ENCODE results near the gene STK17B. TPM values are rescaled to one million over a fixed set of nuclear protein-coding genes. Genes with fewer than 3 reads are reported as not detected.

The STK17B gene
- total RNA-seq, 2 donors from 2014 or later = 11.2 to 11.5 TPM

DNA sequence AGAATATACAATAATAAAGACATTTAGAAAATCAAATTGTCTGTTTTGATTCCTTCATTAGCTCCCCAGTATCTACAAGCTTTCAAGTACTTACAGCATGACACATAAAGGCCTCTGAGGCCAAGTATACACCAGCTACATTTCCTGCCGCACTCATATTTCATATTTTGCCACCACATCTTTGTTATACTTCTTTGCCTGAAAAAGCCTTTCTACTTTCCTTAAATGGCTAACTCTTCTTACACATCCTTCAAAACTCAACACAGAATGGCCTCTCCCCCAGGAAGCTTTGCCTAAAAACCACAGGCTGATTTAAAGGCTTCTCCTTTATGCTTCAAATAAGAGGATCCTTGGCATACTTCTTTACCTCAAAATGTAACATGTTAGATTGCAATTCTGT lies 4.5 kb downstream of the STK17B start:
- DNase-seq (no peak), ATAC-seq (no peak)
- intact Hi-C loops (cut with DNase I) = loop anchor here in 1 of 2 donors (10.0 kb wide), 1 partner anchor 92 kb away; no protein-coding TSS in a partner anchor

DNA sequence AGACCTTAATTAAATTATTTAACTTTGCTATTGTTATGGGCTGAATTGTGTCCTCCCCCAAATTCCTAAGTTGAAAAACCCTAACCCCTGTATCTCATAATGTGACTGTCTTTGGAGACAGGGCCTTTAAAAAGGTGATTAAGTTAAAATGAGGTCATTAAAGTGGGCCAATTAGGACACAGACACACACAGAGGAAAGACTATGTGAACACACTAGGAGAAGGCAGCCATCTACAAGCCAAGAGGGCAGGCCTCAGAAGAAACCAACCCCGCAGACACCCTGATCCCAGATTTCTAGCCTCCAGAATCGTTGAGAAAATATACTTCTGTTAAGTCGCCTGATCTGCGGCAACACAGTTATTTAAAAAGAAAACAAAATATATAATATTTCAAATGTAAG lies 6.4 kb downstream of the STK17B start:
- DNase-seq = no peak
- ATAC-seq = no peak
- intact Hi-C loops (cut with DNase I) = loop anchor here in 1 of 2 donors (10.0 kb wide), 1 partner anchor 90 kb away; no protein-coding TSS in a partner anchor

DNA sequence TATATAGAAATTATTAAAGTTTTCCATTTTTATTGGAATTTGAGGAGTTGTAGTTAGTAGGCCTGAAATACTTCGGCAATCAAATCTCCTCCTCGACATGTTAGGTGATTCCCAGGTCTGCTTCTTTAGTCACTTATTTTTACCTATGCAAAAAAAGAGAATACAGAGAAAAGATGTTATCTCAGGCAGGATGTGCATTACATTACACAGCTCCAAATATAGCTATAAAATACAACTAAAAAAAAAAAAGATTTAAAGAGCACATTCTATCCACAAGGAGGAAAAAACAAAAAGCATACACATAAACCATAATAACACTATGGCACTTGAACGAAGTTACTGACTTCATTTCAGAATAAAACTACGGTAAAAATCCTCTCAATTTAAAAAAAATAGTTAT lies 8.1 kb downstream of the STK17B start:
- intact Hi-C loops (cut with DNase I) = loop anchor here in 1 of 2 donors (10.0 kb wide), 1 partner anchor 88 kb away; no protein-coding TSS in a partner anchor

DNA sequence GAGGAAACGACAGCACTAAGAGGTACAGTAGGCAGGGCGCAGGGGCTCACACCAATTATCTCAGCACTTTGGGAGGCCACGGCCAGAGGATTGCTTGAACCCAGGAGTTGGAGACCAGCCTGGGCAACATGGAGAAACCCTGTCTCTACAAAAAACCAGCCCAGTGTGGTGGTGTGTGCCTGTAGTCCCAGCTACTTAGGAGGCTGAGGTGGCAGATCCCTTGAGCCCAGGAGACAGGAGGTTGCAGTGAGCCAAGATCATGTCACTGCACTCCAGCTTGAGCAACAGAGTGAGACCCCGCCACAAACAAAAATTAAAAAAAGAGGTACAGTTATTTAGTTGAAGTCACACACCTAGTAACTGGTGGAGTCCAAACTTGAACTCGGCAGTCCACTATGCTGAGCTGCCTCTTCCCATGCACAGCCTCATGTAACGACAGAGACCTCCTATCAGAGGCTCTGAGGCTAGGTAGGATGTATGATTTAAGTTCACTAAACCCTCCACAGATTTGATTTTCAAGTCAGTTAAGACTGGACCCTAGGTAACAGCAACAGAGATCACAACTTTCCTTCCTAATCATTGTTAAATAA lies 8.7 kb downstream of the STK17B start:
- DNase-seq (no peak), ATAC-seq (no peak)
- intact Hi-C loops (cut with DNase I) = loop anchor here in 1 of 2 donors (10.0 kb wide), 1 partner anchor 88 kb away; no protein-coding TSS in a partner anchor

More for the DNA sequence above, 8.1 kb downstream of the STK17B start:
- no peak for ATAC-seq
- no peak for DNase-seq

DNA sequence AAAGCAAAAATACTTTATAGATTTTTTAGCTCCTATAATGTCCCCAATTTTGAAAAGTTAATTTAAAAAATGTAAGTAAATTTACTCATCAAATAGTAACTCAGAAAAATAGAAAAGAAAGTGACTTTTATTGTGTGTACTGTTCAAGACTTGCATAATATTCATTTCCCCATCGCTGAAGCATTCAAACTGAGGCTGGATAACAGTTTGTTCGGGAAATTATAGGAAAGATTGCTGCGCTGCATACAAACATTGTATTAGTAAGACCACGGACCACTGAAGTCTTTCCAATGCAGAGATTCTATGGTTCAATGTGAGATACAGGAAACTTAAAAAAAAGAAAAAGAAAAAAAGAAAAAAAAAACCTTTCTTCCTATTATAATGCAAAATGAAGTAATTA lies 10.4 kb downstream of the STK17B start:
- DNase-seq = no peak
- no peak for ATAC-seq
- intact Hi-C loops (cut with DNase I) = loop anchor here in 1 of 2 donors (10.0 kb wide), 1 partner anchor 86 kb away; no protein-coding TSS in a partner anchor

DNA sequence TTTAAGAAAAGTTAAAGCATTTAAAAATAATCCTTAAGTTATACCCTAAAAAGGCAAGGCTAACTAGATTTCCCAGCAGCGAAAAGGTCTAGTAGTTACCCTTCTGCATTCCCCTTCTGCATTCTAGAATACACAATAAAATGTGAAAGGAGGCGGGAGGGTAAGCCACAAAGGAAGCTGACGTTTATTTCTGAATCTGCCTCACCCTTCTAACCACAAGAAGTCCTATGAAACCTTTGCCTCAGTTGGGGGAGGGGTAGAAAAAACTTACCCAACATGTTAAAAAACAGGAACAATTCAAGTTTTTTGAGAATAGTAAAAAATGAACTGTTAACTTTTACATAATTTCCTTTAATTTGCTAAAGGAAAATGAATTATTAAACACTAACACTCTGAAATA lies 11.3 kb downstream of the STK17B start:
- intact Hi-C loops (cut with DNase I) = loop anchor here in 1 of 2 donors (10.0 kb wide), 1 partner anchor 85 kb away; no protein-coding TSS in a partner anchor
- ATAC-seq (peak; percentile 81 to 83), DNase-seq (no peak)

DNA sequence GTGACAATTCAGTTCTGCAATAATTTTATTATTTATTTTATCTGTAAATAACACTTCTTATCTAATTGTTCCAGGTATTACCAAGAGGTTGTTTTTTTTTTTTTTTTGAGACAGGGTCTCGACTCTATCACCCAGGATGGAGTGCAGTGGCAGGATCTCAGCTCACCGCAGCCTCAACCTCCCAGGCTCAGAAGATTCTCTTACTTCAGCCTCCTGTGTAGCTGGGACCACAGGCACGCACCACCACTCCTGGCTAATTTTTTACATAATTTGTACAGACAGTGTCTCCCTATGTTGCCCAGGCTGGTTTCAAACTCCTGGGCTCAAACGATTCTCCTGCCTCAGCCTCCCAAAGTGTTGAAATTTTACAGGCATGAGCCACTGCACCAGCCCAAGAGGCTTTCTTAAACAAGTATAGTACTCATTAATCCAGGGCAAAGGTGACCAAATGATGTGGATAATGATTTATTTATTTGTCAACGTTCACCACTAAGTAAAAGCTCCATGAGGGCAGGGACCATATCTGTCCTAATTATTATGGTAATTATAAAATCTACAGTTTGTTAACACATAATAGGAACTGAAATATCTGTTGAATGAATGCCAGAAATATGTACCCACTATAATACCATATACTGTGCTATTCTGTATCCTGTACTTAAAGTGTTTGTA lies 12.0 kb downstream of the STK17B start:
- intact Hi-C loops (cut with DNase I) = no loop called here
- ATAC-seq (peak in 1 of 2 donors; percentile 23), DNase-seq (no peak)

DNA sequence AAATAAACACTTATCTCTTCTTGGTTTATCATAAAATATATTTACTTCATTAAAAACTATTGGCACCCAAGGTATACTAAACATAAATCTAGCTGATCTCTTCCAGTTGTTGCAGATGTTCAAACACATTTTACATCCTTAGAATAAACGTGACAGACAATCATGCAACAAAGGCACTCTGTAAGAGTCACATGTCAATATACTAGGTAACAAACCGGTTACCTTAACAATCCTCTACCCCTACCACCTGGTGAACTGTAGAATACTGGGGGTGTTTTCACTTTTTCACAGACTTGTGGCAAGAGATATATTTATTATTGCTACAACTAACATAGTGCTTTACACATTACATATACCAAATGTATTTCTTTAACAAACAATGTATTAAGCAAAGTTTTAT lies 15.8 kb downstream of the STK17B start:
- intact Hi-C loops (cut with DNase I) = no loop called here
- ATAC-seq = no peak
- DNase-seq = no peak

DNA sequence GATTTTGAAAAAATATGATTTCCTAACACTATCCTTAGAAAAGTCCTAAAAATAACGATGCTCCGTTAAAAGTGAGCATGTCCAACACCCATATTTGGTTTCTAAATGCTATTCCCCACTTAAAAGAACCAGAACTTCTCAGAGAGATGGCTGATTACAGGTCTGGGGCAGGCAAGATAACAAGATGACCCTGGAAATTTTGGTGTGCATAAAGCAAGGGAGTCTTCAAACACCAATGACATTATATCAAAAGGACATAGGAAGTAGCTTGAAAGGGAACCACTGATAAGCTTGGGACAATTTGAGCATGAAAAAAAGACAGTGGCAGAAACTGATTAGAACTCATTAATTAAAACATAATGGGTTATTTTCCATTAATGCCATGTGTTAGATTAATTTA lies 17.9 kb downstream of the STK17B start:
- DNase-seq (no peak), ATAC-seq (no peak)
- intact Hi-C loops (cut with DNase I) = no loop called here

DNA sequence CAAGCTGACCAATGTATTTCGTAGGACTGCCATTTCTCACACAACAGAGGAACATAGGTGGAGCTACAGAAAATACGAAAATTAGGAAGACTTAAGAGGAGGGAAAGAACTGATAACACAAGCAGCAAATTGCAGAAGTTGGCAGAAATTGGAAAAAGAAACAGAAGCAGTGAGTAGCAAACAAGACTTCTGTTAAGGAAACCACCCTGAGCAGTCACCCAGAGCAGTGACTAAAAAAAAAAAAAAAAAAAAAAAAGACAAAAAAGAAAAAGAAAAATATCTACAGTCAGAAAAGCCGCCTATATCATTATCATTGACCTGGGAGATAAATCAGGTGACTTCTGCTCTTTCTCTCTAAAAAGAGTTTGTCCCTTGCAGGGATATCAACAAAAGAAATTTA lies 21.4 kb downstream of the STK17B start:
- intact Hi-C loops (cut with DNase I) = no loop called here
- no peak for ATAC-seq
- DNase-seq = no peak

DNA sequence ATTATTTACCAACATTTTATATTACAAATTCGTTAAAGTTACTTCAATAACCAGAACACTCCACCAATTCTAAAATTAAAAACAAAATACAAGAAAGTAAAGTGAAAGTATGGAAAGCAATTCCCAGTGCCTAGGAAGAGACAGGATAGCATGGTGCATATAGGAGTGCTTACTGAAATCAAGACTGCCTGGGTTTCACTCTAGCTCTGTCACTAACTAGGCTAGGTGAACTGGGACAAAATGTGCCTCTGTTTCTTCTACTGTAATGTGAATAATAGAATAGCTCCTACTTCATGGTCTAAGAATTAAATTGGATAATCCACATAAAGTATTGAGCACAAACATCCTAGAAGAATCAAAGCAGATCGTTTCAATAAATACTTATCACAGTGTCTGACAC lies 22.6 kb downstream of the STK17B start:
- intact Hi-C loops (cut with DNase I) = no loop called here
- no peak for ATAC-seq
- DNase-seq = no peak

DNA sequence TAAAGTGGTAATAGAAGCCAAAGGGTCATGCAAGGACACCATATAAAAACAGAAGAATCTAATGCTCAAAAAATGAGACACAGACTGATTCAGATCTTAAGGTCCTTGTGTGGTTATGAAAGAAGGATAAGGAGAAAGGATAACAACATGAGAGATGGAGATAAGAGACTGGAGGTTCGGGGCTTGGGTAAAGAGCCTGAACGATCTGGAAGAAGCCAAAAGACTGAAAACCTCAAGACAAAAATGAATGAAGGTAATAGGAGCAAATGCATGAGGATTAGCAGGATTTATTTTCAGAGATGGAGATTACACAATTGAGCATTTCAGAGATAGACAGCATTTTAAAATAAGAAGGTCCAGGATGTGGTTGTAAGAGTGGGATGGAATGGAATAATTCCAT lies 26.1 kb downstream of the STK17B start:
- intact Hi-C loops (cut with DNase I) = no loop called here
- no peak for DNase-seq
- ATAC-seq = no peak

DNA sequence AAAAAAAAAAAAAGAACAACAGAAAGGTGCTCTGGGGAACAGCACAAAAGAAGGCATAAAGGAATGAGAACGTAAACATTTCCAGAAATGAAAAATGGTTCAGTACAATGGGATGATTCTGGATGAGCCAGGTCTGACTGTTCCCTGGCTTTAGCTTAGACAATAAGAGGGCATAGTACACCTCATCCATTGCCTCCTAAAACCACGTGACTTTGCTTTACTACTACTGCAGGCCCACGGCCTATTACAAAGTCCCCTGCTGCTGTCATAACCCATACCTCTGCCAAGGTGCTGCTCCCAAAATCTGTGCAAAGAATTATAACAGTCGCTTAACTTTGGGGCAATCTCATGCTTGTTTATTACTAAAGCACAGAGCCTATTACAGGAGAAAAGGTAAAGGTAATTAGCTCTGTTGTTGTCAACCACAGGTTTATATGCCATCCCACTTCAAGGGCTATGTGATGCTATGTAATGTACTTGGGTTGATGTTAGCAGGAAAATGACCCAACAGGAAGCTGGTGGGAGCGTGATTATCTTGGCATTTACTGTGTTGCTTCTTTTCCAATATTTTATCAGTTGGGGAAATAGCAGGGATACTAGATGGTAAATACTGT lies 26.8 kb downstream of the STK17B start:
- intact Hi-C loops (cut with DNase I) = no loop called here
- DNase-seq = no peak
- ATAC-seq = no peak

DNA sequence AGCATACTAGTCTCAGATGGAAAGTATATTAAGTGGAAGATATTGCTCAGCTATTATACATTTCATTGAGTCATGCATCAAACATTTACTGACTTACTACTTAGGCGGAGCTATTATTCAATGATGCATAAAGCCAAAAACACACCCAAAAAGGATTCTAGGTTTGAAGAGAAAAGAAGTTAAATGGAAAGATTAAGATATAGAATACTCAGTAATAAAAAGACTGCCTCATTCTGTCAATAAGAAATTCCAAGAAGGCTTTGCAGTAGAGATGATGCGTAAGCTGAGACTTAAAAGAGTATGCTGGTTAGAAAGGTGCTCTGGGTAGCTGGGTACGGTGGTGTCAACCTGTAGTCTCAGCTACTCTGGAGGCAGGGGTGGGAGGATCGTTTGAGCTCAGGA lies 27.6 kb downstream of the STK17B start:
- no peak for DNase-seq
- no peak for ATAC-seq
- intact Hi-C loops (cut with DNase I) = no loop called here

DNA sequence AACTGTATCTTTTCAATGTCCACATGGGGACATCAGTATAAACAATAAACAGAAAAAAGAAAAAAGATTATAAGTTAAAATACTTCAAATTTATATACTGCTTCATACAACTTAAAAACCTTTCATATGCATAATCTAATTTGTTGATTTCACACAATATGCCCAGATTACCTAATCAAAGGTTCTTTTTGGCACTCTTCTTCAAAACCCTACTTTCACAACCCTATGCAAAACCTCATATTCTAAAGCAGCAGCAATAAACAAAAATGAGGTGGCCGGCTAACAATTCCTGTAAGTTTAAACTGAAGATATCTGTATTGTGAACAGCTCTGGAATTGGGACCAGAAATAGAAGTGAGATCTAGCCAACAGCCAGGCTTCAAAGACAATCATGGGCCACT lies 28.6 kb downstream of the STK17B start:
- intact Hi-C loops (cut with DNase I) = no loop called here
- DNase-seq = no peak
- ATAC-seq = no peak

DNA sequence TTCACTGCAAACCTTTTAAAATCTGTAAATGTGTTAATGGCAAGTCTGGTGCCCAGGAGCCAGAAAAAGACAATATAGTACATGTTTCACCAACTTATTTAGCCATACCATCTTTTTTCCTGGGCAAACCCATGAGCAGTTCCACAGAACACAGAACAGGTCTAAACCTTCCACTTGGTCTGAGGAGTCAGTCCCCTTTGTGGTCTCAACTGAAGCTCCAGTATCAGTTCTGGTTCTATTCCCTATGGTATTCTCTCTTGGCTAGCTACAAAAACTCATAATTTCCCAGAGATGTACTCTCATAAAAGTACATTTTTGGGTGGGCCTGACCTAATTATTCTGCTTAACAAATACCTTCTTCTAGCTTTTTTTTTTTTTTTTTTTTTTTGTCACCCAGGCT lies 31.2 kb downstream of the STK17B start:
- ATAC-seq = no peak
- intact Hi-C loops (cut with DNase I) = no loop called here
- DNase-seq = no peak

DNA sequence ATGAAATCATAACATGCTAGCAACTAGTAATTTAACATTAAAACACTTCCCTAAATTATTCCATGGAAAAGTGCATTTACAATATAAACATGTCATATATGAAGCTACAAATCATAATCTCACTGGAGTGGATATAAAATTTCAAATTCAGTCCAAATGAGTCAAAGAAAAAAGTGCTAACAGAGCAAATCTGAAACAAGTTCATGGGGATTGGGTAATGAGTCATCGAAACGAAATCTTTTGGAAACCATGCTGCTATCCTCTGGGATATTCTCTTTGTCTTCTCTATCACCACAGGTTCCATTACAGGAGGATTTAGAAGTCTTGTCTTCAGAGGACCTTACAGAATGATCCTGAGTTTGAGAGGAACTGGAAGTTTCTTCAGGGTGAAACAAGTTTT lies 34.1 kb downstream of the STK17B start:
- intact Hi-C loops (cut with DNase I) = no loop called here
- no peak for DNase-seq
- no peak for ATAC-seq

DNA sequence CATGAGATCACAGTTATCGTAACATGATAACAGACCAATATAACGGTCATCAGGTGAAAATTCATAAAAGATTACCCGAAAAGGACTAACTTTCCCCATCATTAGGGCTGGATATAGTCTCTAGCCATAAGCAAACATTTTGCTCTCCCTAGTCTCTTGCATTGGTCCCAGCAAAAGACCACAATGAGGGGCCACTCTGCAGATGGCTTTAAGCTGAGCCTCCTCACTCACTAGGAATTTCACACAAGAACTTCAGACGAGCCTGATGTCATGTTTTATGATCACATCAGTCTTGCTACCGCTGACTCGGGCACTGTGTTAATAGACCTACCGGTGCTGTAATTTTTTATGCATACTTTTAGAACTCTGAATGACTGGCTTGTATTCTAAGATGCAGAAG lies 35.2 kb downstream of the STK17B start:
- no peak for ATAC-seq
- intact Hi-C loops (cut with DNase I) = no loop called here
- DNase-seq = no peak

DNA sequence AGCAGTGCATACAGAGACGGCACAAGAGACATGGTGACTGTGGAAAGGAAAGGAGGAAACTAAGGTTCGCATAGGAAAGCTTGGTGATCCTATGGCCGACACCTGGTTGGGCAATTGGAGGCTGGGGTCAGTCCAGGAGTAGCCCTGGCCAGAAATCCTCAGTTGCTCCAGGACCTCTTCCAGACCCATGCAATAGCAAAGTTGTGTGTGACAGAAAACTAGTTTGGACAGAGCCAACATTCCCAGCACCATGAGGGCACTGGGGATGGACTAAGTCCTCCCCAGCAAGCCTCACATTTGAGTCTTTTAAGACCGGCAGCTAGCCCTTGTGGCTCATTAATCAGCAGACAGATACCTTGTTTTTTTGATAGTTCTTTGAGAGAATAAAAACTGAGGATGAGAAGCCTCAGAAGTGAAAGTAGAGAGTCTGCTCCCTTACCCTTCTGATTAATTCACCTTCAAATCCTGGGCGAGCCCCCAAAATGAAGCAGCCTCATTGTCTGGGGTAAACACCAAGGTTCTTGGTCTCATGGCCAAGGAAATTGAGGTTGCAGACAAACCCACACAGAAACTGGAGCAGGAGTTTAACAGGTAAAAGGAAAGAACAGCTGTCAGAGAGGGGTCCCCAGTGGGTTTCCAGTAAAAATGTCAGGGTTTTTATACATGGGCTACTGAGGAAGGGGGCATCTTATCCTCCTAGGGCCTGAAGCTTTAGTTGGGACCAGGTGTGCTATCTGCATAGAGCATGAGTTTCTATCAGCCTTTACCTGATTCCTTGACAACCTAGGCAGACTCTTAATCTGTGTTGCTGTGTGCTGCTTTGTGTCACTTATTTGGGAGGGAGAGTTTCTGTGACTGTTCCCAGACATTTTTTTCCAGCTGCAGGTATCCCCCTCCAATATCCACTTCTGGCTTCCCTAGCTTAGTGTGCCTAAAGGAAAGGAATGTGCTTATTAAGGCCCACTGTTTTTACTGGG lies 39.1 kb downstream of the STK17B start:
- intact Hi-C loops (cut with DNase I) = no loop called here
- ATAC-seq (no peak), DNase-seq (no peak)

Data from left cardiac atrium (tissue), 4 donors.